Osteoblast (primary cell): ENCODE data around the gene CISD3. TPM values are rescaled to one million over a fixed set of nuclear protein-coding genes. Genes with fewer than 3 reads are reported as not detected.

Experiments
- DNase-seq: peaks from one replicate; pipeline ENCODE4 v3.0.0; 2011; ENCODE audit warnings: low spot score, mixed read lengths; ENCODE audit not compliant: insufficient read length; ENCODE audit errors: missing footprints
- H2AFZ ChIP-seq: 2 replicates; pipeline ENCODE4 v1.6.0; 2011; ENCODE audit warnings: mild to moderate bottlenecking, low read length
- H3K27ac ChIP-seq: 2 replicates; pipeline ENCODE4 v1.5.1; 2011; ENCODE audit warnings: mild to moderate bottlenecking, low read depth, low read length, moderate library complexity
- H3K27me3 ChIP-seq: 2 replicates; pipeline ENCODE4 v1.6.0; 2012; ENCODE audit warnings: mild to moderate bottlenecking, control low read depth, inconsistent platforms, low read length, moderate library complexity; ENCODE audit not compliant: insufficient read depth
- H3K36me3 ChIP-seq: 2 replicates; pipeline ENCODE4 v1.5.1; 2011; ENCODE audit warnings: mild to moderate bottlenecking, low read length, control low read depth, moderate library complexity; ENCODE audit not compliant: insufficient read depth
- H3K4me1 ChIP-seq: 2 replicates; pipeline ENCODE4 v1.5.1; 2011; ENCODE audit warnings: mild to moderate bottlenecking, low read length, control low read depth, moderate library complexity; ENCODE audit not compliant: insufficient read depth
- H3K4me2 ChIP-seq: 2 replicates; pipeline ENCODE4 v1.6.0; 2011; ENCODE audit warnings: mild to moderate bottlenecking, low read length; ENCODE audit not compliant: insufficient read depth
- H3K4me3 ChIP-seq: fragments of 200-600 bp; sonication (generic); 3 replicates; pipeline ENCODE4 v1.5.1; 2012; ENCODE audit warnings: mild to moderate bottlenecking, low read length, inconsistent platforms; ENCODE audit not compliant: insufficient read depth
- H3K79me2 ChIP-seq: 2 replicates; pipeline ENCODE4 v1.6.0; 2012; ENCODE audit warnings: mild to moderate bottlenecking, low read length, control low read depth, inconsistent platforms; ENCODE audit not compliant: insufficient read depth
- H3K9me3 ChIP-seq: 2 replicates; pipeline ENCODE4 v1.5.1; 2011; ENCODE audit warnings: low read depth, low read length, control low read depth
- H4K20me1 ChIP-seq: 2 replicates; pipeline ENCODE4 v1.6.0; 2012; ENCODE audit warnings: mild to moderate bottlenecking, low read length, control low read depth; ENCODE audit not compliant: insufficient read depth
- CTCF ChIP-seq: IDR thresholded peaks from 2 replicates; pipeline ENCODE4 v1.5.1; 2011; ENCODE audit warnings: mild to moderate bottlenecking, low read depth, low read length, moderate library complexity; ENCODE audit errors: extremely low read depth
- total RNA-seq: library from RNA; depleted of rRNA; stranded (reverse); fragments of >200 nt; gene quantifications from 2 replicates; pipeline ENCODE4 v1.2.3, GENCODE V29; 2012

CISD3 gene
- total RNA-seq, 1 donor: 3.6 TPM

DNA sequence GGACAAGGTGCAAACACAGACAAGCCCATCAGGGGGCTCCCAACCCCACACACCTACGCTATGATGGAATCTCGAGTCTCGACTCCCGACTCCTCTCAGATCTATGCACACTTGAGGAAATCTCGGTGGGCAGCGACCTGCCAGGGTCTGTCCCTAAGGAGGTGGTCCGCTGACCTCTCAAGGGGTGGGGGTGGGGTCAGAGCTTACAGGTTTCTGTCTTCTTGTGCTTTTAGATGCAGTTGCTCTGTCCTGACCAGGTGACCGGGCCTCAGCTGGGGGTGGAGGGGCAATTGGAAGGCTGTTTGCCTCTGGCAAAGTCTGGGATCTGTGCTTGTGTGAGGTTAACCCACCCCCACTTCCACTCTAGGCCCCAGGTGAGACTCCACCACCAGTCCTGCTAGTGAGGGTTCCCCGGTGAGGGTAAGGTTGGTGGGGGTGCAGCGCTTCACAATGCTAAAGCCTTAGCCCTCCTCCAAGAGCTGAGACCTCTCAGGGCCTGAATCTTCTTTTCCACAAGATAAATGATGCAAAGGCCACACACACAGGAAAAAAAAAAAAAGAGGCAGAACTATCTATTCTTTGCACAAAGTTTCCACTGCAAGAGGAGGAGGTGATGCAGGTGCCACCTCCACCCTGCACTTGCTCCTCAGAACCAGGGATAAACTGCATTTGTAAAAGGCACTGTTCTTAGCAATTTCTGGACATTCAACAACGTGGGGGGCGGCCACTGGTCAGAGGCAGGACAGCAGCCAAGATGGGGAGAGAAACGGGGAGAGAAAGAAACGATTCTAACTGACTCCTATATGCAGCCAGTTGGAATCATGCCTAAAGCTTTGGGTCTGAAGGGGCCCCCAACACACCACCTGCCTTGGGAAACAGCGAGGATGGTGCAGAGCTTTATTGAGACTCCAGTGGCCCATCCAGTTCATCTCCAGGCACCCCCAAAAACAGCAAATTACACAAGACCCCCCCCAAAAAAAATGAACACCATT is 4.1 kb downstream of the CISD3 start:
- Histone ChIP-seq H3K4me2 (no peak overlapping the region), H3K4me3 (no peak overlapping the region), H3K27ac (no peak overlapping the region), H3K4me1 (peaks cover 18% of the 10 kb centered on the region), H3K79me2 (peaks cover 47% of the 10 kb centered on the region), H3K36me3 (peaks cover 49% of the 10 kb centered on the region), H3K9me3 (no peaks in the 10 kb centered on the region), H4K20me1 (peaks cover 43% of the 10 kb centered on the region), H3K27me3 (no peaks in the 10 kb centered on the region), H2AFZ (no peak overlapping the region)
- TF ChIP-seq CTCF: no peak
- DNase-seq: peak; percentile 65

DNA sequence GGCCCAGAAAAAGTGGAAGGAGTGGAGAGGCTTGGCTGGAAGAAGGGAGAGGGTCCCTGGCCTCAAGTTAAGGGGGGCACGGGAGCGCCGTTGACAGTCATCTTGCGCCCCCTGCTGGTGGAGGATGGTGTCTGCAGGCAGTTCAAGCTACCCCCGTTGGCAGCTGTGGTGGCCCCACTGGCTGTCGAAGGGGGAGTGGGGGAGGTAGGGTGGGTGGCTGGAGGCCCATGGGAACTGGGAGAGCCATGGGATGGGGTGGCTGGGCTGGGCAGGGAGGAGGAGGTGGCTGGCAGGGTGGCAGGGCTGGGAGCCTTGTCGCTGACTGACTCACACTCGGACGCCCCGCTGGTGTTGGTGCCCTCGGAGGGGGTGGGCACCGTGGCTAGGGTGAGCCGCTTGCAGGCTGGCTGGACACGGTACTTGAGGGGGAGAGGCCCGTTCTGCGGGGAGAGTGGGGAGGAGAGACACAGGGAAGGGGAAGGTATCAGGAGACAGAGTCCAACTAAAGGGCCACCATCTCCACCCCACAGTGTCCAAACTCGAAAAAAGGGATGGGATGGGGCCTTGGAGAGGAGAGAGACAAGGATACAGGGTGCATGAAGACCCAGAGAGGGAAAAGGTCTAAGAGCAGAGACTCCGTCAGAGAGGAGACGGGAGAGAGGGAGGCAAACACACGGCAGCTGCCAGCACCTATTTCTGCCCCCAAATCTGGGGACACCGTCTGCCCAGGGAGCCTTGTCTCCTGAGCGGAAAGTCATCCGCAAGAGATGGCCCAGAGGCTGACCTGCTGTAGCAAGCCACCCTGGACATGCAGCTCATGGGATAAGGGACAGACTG is 5.2 kb downstream of the CISD3 start:
- no peak overlapping the region for H2AFZ ChIP-seq
- H3K4me2 ChIP-seq: no peak overlapping the region
- no peaks in the 10 kb centered on the region for H3K27me3 ChIP-seq
- peaks cover 54% of the 10 kb centered on the region for H3K36me3 ChIP-seq
- H3K9me3 ChIP-seq: no peaks in the 10 kb centered on the region
- peaks cover 58% of the 10 kb centered on the region for H3K79me2 ChIP-seq
- peak; percentile 78 for TF ChIP-seq CTCF
- H3K4me3 ChIP-seq: no peak overlapping the region
- peaks cover 51% of the 10 kb centered on the region for H4K20me1 ChIP-seq
- DNase-seq: peak; percentile 97
- H3K27ac ChIP-seq: peak overlapping the region; percentile 23
- peaks cover 18% of the 10 kb centered on the region for H3K4me1 ChIP-seq

GRCh38 chr17:38738007-38738662 is 8.0 kb downstream of the CISD3 start:
- Histone ChIP-seq H3K4me2 (no peak overlapping the region), H3K9me3 (no peaks in the 10 kb centered on the region), H2AFZ (no peak overlapping the region), H3K36me3 (peaks cover 58% of the 10 kb centered on the region), H4K20me1 (peaks cover 65% of the 10 kb centered on the region), H3K27ac (no peak overlapping the region), H3K27me3 (no peaks in the 10 kb centered on the region), H3K79me2 (peaks cover 67% of the 10 kb centered on the region), H3K4me1 (peaks cover 30% of the 10 kb centered on the region), H3K4me3 (no peak overlapping the region)
- DNase-seq: peak; percentile 74
- no peak for TF ChIP-seq CTCF
